ENCODE data around the gene ST7L. TPM values are rescaled to one million over a fixed set of nuclear protein-coding genes. Genes with fewer than 3 reads are reported as not detected.

The ST7L gene
- total RNA-seq, 1 donor: 18.5 TPM

DNA sequence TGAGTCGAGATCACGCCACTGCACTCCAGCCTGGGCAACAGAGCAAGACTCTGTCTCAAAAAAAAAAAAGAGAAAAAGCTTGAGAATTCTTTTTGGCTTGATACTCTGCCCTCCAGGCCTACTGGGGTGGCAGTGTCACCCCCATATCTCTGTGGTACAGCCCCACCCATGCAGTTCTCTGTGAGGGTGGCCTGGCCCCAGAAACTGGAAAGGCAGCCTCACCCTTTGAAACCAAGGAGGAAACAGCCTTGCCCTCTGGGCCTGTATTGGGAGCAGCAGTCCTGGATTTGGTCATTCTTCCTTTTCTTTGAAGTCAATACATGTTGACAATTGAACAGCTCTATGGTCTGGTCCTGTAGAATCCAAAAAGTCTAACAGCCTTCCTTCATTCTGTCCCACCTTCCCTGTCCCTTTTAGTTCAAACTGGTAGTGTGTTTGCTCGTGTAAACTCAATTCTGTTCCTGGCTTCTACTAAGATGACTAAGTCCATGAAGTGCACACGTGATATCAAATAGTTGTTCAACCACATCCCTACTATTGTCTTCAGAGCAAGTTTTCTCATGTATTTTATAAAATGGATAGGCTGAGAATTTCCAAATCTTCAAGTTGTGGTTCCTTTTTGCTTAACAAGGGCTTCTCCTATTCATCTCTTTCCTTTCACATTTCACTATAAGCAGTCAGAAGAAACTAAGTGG, 13.2 kb downstream of the ST7L start:
- Histone ChIP-seq H3K4me3 (ENCODE audit: insufficient read depth, low read length) (no peak overlapping the region), H2AFZ (ENCODE audit: low read length) (no peak overlapping the region), H3K36me3 (ENCODE audit: insufficient read depth, low read length) (peaks cover 56% of the 10 kb centered on the region), H3K79me2 (ENCODE audit: insufficient read depth, low read length) (peaks cover 6% of the 10 kb centered on the region), H3K27ac (ENCODE audit: low read depth, low read length) (no peak overlapping the region), H4K20me1 (ENCODE audit: insufficient read depth, low read length) (no peaks in the 10 kb centered on the region), H3K4me1 (ENCODE audit: insufficient read depth, low read length) (no peaks in the 10 kb centered on the region), H3K27me3 (ENCODE audit: insufficient read depth, low read length) (no peaks in the 10 kb centered on the region), H3K4me2 (ENCODE audit: insufficient read depth, low read length) (no peak overlapping the region), H3K9me3 (ENCODE audit: low read depth, low read length) (no peaks in the 10 kb centered on the region)
- TF ChIP-seq, protein P1, sequence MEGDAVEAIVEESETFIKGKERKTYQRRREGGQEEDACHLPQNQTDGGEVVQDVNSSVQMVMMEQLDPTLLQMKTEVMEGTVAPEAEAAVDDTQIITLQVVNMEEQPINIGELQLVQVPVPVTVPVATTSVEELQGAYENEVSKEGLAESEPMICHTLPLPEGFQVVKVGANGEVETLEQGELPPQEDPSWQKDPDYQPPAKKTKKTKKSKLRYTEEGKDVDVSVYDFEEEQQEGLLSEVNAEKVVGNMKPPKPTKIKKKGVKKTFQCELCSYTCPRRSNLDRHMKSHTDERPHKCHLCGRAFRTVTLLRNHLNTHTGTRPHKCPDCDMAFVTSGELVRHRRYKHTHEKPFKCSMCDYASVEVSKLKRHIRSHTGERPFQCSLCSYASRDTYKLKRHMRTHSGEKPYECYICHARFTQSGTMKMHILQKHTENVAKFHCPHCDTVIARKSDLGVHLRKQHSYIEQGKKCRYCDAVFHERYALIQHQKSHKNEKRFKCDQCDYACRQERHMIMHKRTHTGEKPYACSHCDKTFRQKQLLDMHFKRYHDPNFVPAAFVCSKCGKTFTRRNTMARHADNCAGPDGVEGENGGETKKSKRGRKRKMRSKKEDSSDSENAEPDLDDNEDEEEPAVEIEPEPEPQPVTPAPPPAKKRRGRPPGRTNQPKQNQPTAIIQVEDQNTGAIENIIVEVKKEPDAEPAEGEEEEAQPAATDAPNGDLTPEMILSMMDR (IDR thresholded peaks at IDR 0.05; ENCODE audit: extremely low read depth, low read depth, low read length): no peak
- no peak for DNase-seq (ENCODE audit: insufficient read length, low spot score, missing footprints)

DNA sequence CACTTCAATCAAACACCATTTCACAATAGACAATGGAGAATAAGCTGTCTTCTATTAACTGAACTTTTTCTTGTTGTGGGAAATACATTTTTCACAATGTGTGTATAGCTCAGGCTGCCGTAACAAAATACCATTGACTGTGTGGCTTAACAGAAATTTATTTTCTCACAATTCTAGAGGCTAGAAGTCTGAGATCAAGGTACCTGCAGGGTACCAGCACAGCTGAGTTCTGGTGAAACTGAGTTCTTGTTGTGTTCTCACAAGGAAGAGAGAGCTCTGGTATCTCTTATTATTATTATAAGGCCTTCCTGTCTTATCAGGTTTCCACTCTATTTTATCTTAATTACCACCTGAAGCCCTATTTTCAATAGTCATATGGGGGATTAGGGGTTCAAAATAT, 15.4 kb downstream of the ST7L start:
- Histone ChIP-seq H3K4me2 (ENCODE audit: insufficient read depth, low read length) (no peak overlapping the region), H3K9me3 (ENCODE audit: low read depth, low read length) (no peaks in the 10 kb centered on the region), H3K4me1 (ENCODE audit: insufficient read depth, low read length) (no peaks in the 10 kb centered on the region), H3K27ac (ENCODE audit: low read depth, low read length) (no peak overlapping the region), H4K20me1 (ENCODE audit: insufficient read depth, low read length) (no peaks in the 10 kb centered on the region), H3K27me3 (ENCODE audit: insufficient read depth, low read length) (no peaks in the 10 kb centered on the region), H3K36me3 (ENCODE audit: insufficient read depth, low read length) (peaks cover 46% of the 10 kb centered on the region), H3K4me3 (ENCODE audit: insufficient read depth, low read length) (no peak overlapping the region), H2AFZ (ENCODE audit: low read length) (no peak overlapping the region), H3K79me2 (ENCODE audit: insufficient read depth, low read length) (peaks cover 2% of the 10 kb centered on the region)
- TF ChIP-seq, protein P1 (IDR thresholded peaks at IDR 0.05; ENCODE audit: extremely low read depth, low read depth, low read length): no peak
- no peak for DNase-seq (ENCODE audit: insufficient read length, low spot score, missing footprints)

DNA sequence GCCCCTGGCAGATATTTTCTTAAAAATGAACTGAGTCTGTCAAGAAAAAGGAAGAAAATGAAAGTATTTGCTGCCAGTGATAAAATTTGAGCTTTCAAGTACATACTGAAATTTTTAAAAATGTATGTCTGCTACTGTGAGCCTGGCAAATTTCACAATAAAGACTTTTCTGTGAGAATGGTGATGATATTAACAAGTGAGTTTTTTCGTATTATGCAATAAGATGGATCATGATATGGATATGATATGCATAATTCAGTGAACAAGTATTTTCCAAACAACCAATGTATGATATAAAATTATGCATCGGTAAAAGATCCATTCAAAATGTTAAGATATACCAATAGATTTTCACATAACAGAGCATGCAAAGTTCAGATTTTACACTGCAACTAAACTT, 15.9 kb downstream of the ST7L start:
- no peaks in the 10 kb centered on the region for H3K4me1 ChIP-seq (ENCODE audit: insufficient read depth, low read length)
- H3K36me3 ChIP-seq (ENCODE audit: insufficient read depth, low read length): peaks cover 43% of the 10 kb centered on the region
- H3K4me2 ChIP-seq (ENCODE audit: insufficient read depth, low read length): no peak overlapping the region
- H3K9me3 ChIP-seq (ENCODE audit: low read depth, low read length): no peaks in the 10 kb centered on the region
- H3K4me3 ChIP-seq (ENCODE audit: insufficient read depth, low read length): no peak overlapping the region
- peaks cover 2% of the 10 kb centered on the region for H3K79me2 ChIP-seq (ENCODE audit: insufficient read depth, low read length)
- DNase-seq (ENCODE audit: insufficient read length, low spot score, missing footprints): no peak
- H4K20me1 ChIP-seq (ENCODE audit: insufficient read depth, low read length): no peaks in the 10 kb centered on the region
- TF ChIP-seq, protein P1 (IDR thresholded peaks at IDR 0.05; ENCODE audit: extremely low read depth, low read depth, low read length): no peak
- H2AFZ ChIP-seq (ENCODE audit: low read length): no peak overlapping the region
- no peaks in the 10 kb centered on the region for H3K27me3 ChIP-seq (ENCODE audit: insufficient read depth, low read length)
- no peak overlapping the region for H3K27ac ChIP-seq (ENCODE audit: low read depth, low read length)

DNA sequence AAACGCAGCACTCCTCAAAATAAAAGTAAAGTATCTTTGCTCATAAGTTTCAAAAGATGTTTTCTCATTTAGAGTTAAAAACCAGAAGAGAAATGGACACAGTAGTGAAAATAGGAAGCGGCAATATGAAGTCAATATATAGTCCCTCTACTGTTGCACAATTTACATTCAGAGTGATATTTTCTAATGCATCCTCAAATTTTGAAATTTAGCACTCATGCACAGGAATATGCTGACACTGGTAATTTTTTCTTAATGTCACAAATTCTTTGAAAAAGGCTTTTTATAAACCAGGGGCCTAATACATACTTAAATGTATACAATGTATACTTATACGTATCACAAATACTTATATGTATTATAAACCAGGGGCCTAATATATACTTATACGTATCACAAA, 19.5 kb downstream of the ST7L start:
- H3K27me3 ChIP-seq (ENCODE audit: insufficient read depth, low read length): no peaks in the 10 kb centered on the region
- no peak overlapping the region for H2AFZ ChIP-seq (ENCODE audit: low read length)
- no peak overlapping the region for H3K4me3 ChIP-seq (ENCODE audit: insufficient read depth, low read length)
- no peak for DNase-seq (ENCODE audit: insufficient read length, low spot score, missing footprints)
- H3K27ac ChIP-seq (ENCODE audit: low read depth, low read length): no peak overlapping the region
- H3K4me2 ChIP-seq (ENCODE audit: insufficient read depth, low read length): no peak overlapping the region
- no peaks in the 10 kb centered on the region for H3K79me2 ChIP-seq (ENCODE audit: insufficient read depth, low read length)
- H3K9me3 ChIP-seq (ENCODE audit: low read depth, low read length): no peaks in the 10 kb centered on the region
- H3K4me1 ChIP-seq (ENCODE audit: insufficient read depth, low read length): no peaks in the 10 kb centered on the region
- H4K20me1 ChIP-seq (ENCODE audit: insufficient read depth, low read length): no peaks in the 10 kb centered on the region
- peaks cover 38% of the 10 kb centered on the region for H3K36me3 ChIP-seq (ENCODE audit: insufficient read depth, low read length)
- TF ChIP-seq, protein P1 (IDR thresholded peaks at IDR 0.05; ENCODE audit: extremely low read depth, low read depth, low read length): no peak

Measured in osteoblast (primary cell).